ENCODE measurements around the gene ELL.

- TF ChIP-seq CTCF (IDR thresholded peaks at IDR 0.05; ENCODE audit: poor library complexity, severe bottlenecking) (no peak), REST (IDR thresholded peaks at IDR 0.05; ENCODE audit: borderline replicate concordance) (no peak)
Observed at GRCh38 chr19:18461471-18461870, 60.4 kb downstream of the ELL start.
